Esophagus squamous epithelium (tissue), 4 donors: ENCODE results near the gene MFSD11.
A peak's percentile ranks its signal among the peaks of the same experiment; 100 is the strongest.

ENCODE experiments used
- CTCF ChIP-seq, 6 experiments: fragments of 450-650 bp in 4 of 6; fragments of 200-600 bp in 2 of 6; sonication (generic) in 2 of 6; IDR thresholded peaks; one replicate each; pipeline ENCODE4 v1.5.1; 2016 to 2019; ENCODE audit warnings: antibody characterized with exemption in 6 of 6, mild to moderate bottlenecking in 4 of 6, moderate library complexity in 4 of 6
- POLR2A ChIP-seq, 4 donors: fragments of 450-650 bp; IDR thresholded peaks; one replicate each; pipeline ENCODE4 v1.6.1; 2017; ENCODE audit warnings: antibody characterized with exemption in 4 of 4, mild to moderate bottlenecking in 4 of 4, moderate library complexity in 3 of 4

DNA sequence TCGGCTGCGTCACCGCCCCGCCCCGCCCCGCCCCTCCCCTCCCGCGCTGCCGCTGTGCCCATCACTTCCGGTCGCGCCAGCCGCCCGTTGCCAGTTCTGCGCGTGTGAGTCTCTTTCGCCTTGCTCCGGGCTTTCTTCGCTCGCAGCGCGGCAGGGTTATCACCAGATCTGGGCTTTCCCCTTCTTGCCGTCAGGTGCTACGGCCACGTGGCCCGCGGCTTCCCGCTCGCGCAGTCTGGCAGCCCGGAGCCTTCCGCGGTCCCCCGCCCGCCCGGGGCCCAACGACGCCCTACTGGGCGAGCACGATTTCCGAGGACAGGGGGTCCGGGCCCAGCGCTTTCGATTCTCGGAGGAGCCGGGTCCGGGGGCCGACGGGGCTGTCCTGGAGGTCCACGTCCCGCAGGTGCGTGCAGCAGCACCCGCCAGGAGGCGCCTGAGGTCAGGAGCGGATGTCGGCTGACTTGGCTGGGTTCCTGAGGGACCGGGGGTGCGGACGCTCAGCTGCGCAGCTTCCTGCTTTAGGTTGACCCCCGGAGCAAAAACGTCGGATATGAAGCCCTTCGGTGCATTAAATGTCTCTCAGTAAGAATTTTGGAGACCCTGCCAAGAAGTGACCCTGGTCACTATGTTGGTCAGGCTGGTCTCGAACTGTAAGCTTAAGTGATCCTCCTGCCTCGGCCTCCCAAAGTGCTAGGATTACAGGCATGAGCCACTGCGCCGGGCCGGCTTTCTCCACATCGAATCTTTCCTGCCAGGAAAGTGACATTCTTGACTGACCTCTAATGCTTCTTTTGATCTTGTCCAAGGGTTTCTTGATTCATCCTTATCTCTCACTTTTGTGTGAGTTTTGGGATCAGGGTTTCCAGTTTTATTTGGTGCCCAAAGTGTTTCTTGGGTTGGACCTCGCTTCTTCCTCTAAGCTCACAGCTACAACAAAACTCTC is 10.9 kb upstream of the MFSD11 start, which contains the start of gene METTL23:
- peak; percentile 49 to 84 (median 76) for TF ChIP-seq CTCF (IDR thresholded peaks at IDR 0.05)
- no peak for TF ChIP-seq POLR2A (IDR thresholded peaks at IDR 0.05)
